ENCODE data around the gene PIGV. TPM values are rescaled to one million over a fixed set of nuclear protein-coding genes. Genes with fewer than 3 reads are reported as not detected.
A peak's percentile ranks its signal among the peaks of the same experiment; 100 is the strongest.

Gene PIGV
- total RNA-seq, 1 donor from 2014 or later = 20.3 TPM

DNA sequence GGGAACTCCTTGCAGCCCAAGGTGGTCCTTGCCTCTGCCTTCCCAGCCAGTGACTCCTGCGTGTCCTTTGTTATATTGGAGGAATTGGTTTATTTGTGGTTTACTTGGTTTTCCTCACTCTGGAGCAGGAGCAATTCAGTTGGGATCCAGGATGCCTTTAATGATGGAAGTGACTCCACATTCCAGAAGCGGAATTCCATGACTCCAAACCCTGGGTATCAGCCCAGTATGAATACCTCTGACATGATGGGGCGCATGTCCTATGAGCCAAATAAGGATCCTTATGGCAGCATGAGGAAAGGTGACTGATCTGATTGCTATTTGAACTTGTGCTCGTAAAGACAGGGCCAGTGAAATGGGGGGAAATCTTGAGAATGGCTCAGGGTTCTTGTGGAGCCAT, 15.1 kb upstream of the PIGV start:
- TF ChIP-seq, protein P1, sequence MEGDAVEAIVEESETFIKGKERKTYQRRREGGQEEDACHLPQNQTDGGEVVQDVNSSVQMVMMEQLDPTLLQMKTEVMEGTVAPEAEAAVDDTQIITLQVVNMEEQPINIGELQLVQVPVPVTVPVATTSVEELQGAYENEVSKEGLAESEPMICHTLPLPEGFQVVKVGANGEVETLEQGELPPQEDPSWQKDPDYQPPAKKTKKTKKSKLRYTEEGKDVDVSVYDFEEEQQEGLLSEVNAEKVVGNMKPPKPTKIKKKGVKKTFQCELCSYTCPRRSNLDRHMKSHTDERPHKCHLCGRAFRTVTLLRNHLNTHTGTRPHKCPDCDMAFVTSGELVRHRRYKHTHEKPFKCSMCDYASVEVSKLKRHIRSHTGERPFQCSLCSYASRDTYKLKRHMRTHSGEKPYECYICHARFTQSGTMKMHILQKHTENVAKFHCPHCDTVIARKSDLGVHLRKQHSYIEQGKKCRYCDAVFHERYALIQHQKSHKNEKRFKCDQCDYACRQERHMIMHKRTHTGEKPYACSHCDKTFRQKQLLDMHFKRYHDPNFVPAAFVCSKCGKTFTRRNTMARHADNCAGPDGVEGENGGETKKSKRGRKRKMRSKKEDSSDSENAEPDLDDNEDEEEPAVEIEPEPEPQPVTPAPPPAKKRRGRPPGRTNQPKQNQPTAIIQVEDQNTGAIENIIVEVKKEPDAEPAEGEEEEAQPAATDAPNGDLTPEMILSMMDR (IDR thresholded peaks at IDR 0.05) = no peak
- DNase-seq (no peak), ATAC-seq (no peak)
- H3K36me3 ChIP-seq = peaks cover 100% of the 10 kb centered on the region
- intact Hi-C loops (cut with DNase I) = no loop called here
- no peaks in the 10 kb centered on the region for H3K9me3 ChIP-seq
- H3K27ac ChIP-seq = no peak overlapping the region
- no peaks in the 10 kb centered on the region for H3K27me3 ChIP-seq (ENCODE audit: low read depth)
- H3K4me1 ChIP-seq = peaks cover 39% of the 10 kb centered on the region
- H3K4me3 ChIP-seq = no peak overlapping the region

GRCh38 chr1:26774462-26774861, 13.3 kb upstream of the PIGV start:
- peaks cover 24% of the 10 kb centered on the region for H3K4me1 ChIP-seq
- ATAC-seq = no peak

DNA sequence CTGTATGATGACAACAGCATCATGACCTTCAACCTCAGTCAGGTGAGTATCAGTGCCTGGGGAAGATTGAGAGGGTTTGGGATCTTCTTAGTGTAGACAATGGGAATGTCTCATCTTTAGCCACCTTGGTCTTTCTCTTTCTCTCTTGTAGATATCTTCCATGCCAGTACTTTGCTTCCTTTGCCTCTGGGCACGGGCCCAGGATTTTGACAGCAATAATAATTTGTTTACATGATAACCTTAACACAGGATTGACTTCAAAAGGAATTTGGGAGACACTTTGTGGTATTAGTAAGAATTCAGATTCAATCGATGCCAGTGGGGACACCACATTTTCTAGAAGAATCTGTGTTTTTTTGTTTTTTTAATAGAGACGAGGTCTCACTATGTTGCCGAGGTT, 12.1 kb upstream of the PIGV start:
- Histone ChIP-seq H3K4me1 (peaks cover 24% of the 10 kb centered on the region), H3K4me3 (no peak overlapping the region), H3K36me3 (peaks cover 100% of the 10 kb centered on the region), H3K27me3 (ENCODE audit: low read depth) (no peaks in the 10 kb centered on the region), H3K9me3 (no peaks in the 10 kb centered on the region), H3K27ac (peak overlapping the region; percentile 36)
- no peak for DNase-seq
- intact Hi-C loops (cut with DNase I) = no loop called here
- TF ChIP-seq, protein P1 (IDR thresholded peaks at IDR 0.05) = no peak
- ATAC-seq = no peak

More at GRCh38 chr1:26774462-26774861, 13.3 kb upstream of the PIGV start:
- Histone ChIP-seq H3K36me3 (peaks cover 100% of the 10 kb centered on the region), H3K4me3 (no peak overlapping the region), H3K27ac (no peak overlapping the region), H3K27me3 (ENCODE audit: low read depth) (no peaks in the 10 kb centered on the region), H3K9me3 (no peaks in the 10 kb centered on the region)
- TF ChIP-seq, protein P1 (IDR thresholded peaks at IDR 0.05) = no peak
- intact Hi-C loops (cut with DNase I) = no loop called here
- no peak for DNase-seq

GRCh38 chr1:26779098-26779668, 8.6 kb upstream of the PIGV start:
- DNase-seq (no peak), ATAC-seq (no peak)
- intact Hi-C loops (cut with DNase I) = no loop called here
- Histone ChIP-seq H3K27ac (no peak overlapping the region), H3K36me3 (peaks cover 78% of the 10 kb centered on the region), H3K27me3 (ENCODE audit: low read depth) (no peaks in the 10 kb centered on the region), H3K4me1 (peaks cover 31% of the 10 kb centered on the region), H3K4me3 (no peak overlapping the region), H3K9me3 (no peaks in the 10 kb centered on the region)
- TF ChIP-seq, protein P1 (IDR thresholded peaks at IDR 0.05) = no peak

DNA sequence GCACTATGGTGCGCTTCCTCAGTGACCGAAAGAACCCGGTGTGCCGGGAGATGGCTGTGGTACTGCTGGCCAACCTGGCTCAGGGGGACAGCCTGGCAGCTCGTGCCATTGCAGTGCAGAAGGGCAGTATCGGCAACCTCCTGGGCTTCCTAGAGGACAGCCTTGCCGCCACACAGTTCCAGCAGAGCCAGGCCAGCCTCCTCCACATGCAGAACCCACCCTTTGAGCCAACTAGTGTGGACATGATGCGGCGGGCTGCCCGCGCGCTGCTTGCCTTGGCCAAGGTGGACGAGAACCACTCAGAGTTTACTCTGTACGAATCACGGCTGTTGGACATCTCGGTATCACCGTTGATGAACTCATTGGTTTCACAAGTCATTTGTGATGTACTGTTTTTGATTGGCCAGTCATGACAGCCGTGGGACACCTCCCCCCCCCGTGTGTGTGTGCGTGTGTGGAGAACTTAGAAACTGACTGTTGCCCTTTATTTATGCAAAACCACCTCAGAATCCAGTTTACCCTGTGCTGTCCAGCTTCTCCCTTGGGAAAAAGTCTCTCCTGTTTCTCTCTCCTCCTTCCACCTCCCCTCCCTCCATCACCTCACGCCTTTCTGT, 7.3 kb upstream of the PIGV start:
- no peak overlapping the region for H3K27ac ChIP-seq
- no peak for ATAC-seq
- peaks cover 65% of the 10 kb centered on the region for H3K36me3 ChIP-seq
- intact Hi-C loops (cut with DNase I) = loop anchor here (10.0 kb wide), 1 partner anchor 86 kb away; the partner anchor contains the start of gene ARID1A
- TF ChIP-seq, protein P1 (IDR thresholded peaks at IDR 0.05) = no peak
- H3K4me1 ChIP-seq = peaks cover 39% of the 10 kb centered on the region
- H3K9me3 ChIP-seq = no peaks in the 10 kb centered on the region
- no peak overlapping the region for H3K4me3 ChIP-seq
- no peaks in the 10 kb centered on the region for H3K27me3 ChIP-seq (ENCODE audit: low read depth)
- no peak for DNase-seq
